Body of pancreas (tissue), 4 donors: ENCODE measurements around the gene CRACDL. TPM values are rescaled to one million over a fixed set of nuclear protein-coding genes. Genes with fewer than 3 reads are reported as not detected.
"Not testable (repeated sequence)": the region's sequence is repeated elsewhere in the genome, so short reads cannot be mapped to it uniquely, and the experiment has no call there.

ENCODE experiments used
- ATAC-seq: fragments of 150-250 bp; one replicate; pipeline ENCODE4 v1.9.1; 2016
- DNase-seq, 4 donors: peaks; one replicate each; pipeline ENCODE4 v3.0.0-alpha.2; 2019
- H3K27ac ChIP-seq, 4 donors: fragments of 200-600 bp; sonication (generic); 1 replicate in 3 of 4; 2 replicates in 1 of 4; pipeline versions ENCODE4 v1.5.1 to v1.6.1; 2016 to 2019; ENCODE audit warnings: mild to moderate bottlenecking in 1 of 4, mixed read lengths in 1 of 4, moderate library complexity in 1 of 4
- H3K27me3 ChIP-seq, 2 donors: fragments of 200-600 bp; sonication (generic); one replicate each; pipeline ENCODE4 v1.6.0; 2016; ENCODE audit warnings: mild to moderate bottlenecking in 1 of 2
- H3K36me3 ChIP-seq, 2 donors: fragments of 200-600 bp; sonication (generic); replicated peaks in 1 of 2; 2 replicates each; pipeline ENCODE4 v1.5.1; 2016; ENCODE audit warnings: low read depth in 2 of 2; ENCODE audit not compliant: insufficient read depth in 1 of 2
- H3K4me1 ChIP-seq: fragments of 200-600 bp; sonication (generic); one replicate; pipeline ENCODE4 v1.6.0; 2016
- H3K4me3 ChIP-seq, 2 donors: fragments of 200-600 bp; sonication (generic); 1 replicate in 1 of 2; 2 replicates in 1 of 2; pipeline ENCODE4 v1.5.1; 2016 to 2019
- H3K9me3 ChIP-seq, 3 donors: fragments of 200-600 bp; sonication (generic); 1 replicate in 2 of 3; 2 replicates in 1 of 3; pipeline ENCODE4 v1.5.1; 2016
- POLR2A ChIP-seq, 3 donors: fragments of 450-650 bp; IDR thresholded peaks; one replicate each; pipeline ENCODE4 v1.6.1; 2016; ENCODE audit warnings: antibody characterized with exemption in 3 of 3, mild to moderate bottlenecking in 2 of 3
- WGBS, 2 donors: methylation state at CpG; one replicate each; pipeline ENCODE4 v1.1.5; 2017; 5-methylcytosine and 5-hydroxymethylcytosine counted together
- intact Hi-C: fragments of 100-400 bp; cut with DNase I; formaldehyde crosslinking; loops from one replicate; pipeline ENCODE4 v1.15.1; 2023
- total RNA-seq, 2 donors: library from RNA; depleted of rRNA; stranded (reverse); fragments of >200 nt; gene quantifications; one replicate each; pipeline ENCODE4 v1.1.0, GENCODE V29; 2016
- TF ChIP-seq, protein P1 (sequence below), 7 experiments: fragments of 450-650 bp in 4 of 7; fragments of 200-600 bp in 3 of 7; sonication (generic) in 3 of 7; IDR thresholded peaks; one replicate each; pipeline ENCODE4 v1.5.1; 2016 to 2019; ENCODE audit warnings: antibody characterized with exemption in 7 of 7

The CRACDL gene
- total RNA-seq, 2 donors from 2014 or later, result 14.8 to 22.1 TPM

DNA sequence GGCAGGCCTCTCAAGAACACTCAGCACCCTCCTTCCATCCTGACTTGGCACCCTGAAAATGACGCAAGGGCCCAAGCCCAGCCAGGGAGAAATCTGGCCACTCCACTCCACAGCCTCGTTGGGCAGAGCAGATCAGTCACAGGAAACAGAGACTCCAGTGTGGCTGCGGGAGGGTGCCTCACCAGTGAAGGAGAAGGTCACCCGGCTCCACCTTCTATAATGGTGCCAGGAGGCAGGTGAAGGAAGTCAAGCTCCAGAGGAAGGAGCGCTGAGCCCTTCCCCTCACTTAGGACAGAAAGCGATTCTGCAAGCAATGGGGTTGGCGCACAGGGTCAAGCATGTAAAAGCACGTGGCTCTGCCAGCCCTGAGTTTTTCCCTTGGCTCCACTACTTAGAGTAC, 35.3 kb downstream of the CRACDL start:
- Histone ChIP-seq H3K4me3 (no peak overlapping the region), H3K27me3 (no peaks in the 10 kb centered on the region), H3K27ac (no peak overlapping the region), H3K4me1 (no peaks in the 10 kb centered on the region), H3K36me3 (no peaks in the 10 kb centered on the region), H3K9me3 (no peaks in the 10 kb centered on the region)
- 86 to 94% methylated on average over 7 to 8 of the region's 8 CpGs for WGBS, 2 donors
- intact Hi-C loops, result no loop called here
- no peak for ATAC-seq
- TF ChIP-seq, protein P1, sequence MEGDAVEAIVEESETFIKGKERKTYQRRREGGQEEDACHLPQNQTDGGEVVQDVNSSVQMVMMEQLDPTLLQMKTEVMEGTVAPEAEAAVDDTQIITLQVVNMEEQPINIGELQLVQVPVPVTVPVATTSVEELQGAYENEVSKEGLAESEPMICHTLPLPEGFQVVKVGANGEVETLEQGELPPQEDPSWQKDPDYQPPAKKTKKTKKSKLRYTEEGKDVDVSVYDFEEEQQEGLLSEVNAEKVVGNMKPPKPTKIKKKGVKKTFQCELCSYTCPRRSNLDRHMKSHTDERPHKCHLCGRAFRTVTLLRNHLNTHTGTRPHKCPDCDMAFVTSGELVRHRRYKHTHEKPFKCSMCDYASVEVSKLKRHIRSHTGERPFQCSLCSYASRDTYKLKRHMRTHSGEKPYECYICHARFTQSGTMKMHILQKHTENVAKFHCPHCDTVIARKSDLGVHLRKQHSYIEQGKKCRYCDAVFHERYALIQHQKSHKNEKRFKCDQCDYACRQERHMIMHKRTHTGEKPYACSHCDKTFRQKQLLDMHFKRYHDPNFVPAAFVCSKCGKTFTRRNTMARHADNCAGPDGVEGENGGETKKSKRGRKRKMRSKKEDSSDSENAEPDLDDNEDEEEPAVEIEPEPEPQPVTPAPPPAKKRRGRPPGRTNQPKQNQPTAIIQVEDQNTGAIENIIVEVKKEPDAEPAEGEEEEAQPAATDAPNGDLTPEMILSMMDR (IDR thresholded peaks at IDR 0.05), result no peak
- no peak for TF ChIP-seq POLR2A (IDR thresholded peaks at IDR 0.05)
- no peak for DNase-seq

DNA sequence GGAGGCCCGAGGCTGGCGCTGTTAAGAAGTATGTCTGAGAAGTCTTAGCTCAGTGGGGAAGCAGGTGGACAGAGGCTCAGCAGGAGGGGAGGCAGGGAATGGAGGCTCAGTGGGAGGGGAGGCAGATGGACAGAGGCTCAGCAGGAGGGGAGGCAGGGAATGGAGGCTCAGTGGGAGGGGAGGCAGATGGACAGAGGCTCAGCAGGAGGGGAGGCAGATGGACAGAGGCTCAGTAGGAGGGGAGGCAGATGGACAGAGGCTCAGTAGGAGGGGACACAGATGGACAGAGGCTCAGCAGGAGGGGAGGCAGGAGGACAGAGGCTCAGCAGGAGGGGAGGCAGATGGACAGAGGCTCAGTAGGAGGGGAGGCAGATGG, 36.3 kb downstream of the CRACDL start:
- H3K36me3 ChIP-seq, DNase-seq, H3K27ac ChIP-seq, ATAC-seq, H3K4me3 ChIP-seq, H3K27me3 ChIP-seq, H3K9me3 ChIP-seq, intact Hi-C loops, H3K4me1 ChIP-seq: not testable (repeated sequence)
- 93 to 97% methylated on average over 2 of the region's 2 CpGs for WGBS, 2 donors

DNA sequence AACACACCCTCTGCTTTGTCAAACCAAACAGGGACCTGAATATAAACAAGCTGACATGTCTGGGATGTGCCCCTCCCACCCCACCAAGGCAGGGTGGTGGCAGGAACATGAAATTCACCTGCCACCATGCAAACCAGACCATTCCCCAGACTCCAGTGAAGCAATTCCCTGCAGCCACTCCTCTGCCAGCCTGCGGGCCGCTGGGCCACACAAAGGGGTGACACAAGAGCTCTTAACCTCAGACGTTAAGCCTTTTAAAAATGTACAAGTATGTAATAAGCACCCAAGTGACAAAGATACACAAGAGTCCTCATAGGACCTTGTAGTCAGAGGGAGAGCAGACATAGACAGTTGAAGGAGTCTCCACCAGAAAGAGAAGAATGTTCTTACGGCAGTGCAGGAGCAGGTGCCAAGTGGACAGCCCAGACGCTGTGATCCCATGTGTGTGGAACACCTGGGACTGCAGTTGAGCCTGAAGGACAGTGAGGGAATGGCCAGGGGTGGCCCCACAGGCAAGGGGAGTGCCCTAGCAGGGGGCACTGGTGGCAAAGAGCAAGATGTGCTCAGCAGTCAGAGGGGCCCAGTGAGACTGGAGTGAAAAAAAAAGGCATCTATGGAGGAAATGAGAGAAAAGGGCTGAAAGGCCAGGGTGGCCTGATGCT, 36.9 kb downstream of the CRACDL start:
- no peaks in the 10 kb centered on the region for H3K27me3 ChIP-seq
- WGBS, 2 donors, result 69 to 84% methylated on average over 5 of the region's 5 CpGs
- no peaks in the 10 kb centered on the region for H3K4me1 ChIP-seq
- no peak for DNase-seq
- H3K36me3 ChIP-seq, result no peaks in the 10 kb centered on the region
- H3K9me3 ChIP-seq, result no peaks in the 10 kb centered on the region
- no peak overlapping the region for H3K27ac ChIP-seq
- TF ChIP-seq POLR2A (IDR thresholded peaks at IDR 0.05), result no peak
- TF ChIP-seq, protein P1 (IDR thresholded peaks at IDR 0.05), result no peak
- intact Hi-C loops, result no loop called here
- ATAC-seq, result no peak
- no peak overlapping the region for H3K4me3 ChIP-seq

DNA sequence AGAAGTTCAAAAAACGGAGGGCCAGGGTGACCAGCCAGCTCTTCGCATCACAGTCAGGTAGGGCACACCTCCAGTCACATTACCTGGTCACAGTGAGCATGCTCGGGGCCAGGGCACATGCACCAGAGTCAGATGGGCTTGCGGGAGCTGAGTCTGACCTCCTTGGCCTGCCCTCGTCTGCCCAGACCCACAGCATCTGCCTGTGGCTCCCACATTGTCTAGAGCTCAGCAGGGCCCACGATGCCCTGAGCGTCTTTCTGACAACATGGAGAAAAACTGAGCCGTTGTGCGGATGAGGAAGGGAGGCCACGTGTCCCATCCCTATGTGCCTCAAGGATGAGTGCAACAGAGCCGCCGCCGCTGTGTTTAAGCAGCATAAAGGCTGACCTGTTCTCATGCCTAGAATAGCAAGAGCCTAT, 37.6 kb downstream of the CRACDL start:
- H3K27ac ChIP-seq, result no peak overlapping the region
- H3K9me3 ChIP-seq, result no peaks in the 10 kb centered on the region
- H3K36me3 ChIP-seq, result no peaks in the 10 kb centered on the region
- ATAC-seq (no peak), DNase-seq (no peak)
- no peak overlapping the region for H3K4me3 ChIP-seq
- no peaks in the 10 kb centered on the region for H3K27me3 ChIP-seq
- no peak for TF ChIP-seq POLR2A (IDR thresholded peaks at IDR 0.05)
- TF ChIP-seq, protein P1 (IDR thresholded peaks at IDR 0.05), result no peak
- WGBS, 2 donors, result 94 to 95% methylated on average over 10 to 13 of the region's 13 CpGs
- no peaks in the 10 kb centered on the region for H3K4me1 ChIP-seq
- intact Hi-C loops, result no loop called here

DNA sequence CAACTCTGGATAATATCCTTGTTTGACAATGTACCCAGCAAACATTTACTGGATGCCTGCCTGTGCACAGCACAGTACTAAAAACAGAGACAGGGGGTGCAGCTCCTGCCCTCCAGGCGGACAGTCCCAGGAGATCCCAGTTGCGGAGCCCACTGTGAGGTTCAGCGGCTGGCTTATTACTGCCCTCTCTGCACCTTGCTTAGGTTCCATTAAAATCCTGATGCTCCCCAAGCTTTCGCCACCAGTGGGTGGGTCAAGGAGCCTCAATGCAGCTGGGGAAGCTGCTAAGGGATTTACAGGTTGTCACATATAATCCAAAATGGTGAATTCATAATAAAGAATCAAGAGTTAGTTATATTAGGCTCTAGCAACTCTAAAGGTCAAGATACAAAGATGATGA, 38.3 kb downstream of the CRACDL start:
- intact Hi-C loops, result no loop called here
- no peak for DNase-seq
- Histone ChIP-seq H3K36me3 (no peaks in the 10 kb centered on the region), H3K27ac (no peak overlapping the region), H3K4me1 (no peaks in the 10 kb centered on the region), H3K27me3 (no peaks in the 10 kb centered on the region), H3K9me3 (no peaks in the 10 kb centered on the region), H3K4me3 (no peak overlapping the region)
- no peak for ATAC-seq
- WGBS, 2 donors, result 92 to 94% methylated on average over 4 of the region's 4 CpGs
- TF ChIP-seq, protein P1 (IDR thresholded peaks at IDR 0.05), result no peak
- TF ChIP-seq POLR2A (IDR thresholded peaks at IDR 0.05), result no peak
